Gastrocnemius medialis (tissue), 4 donors: ENCODE data around the gene TMEM238. TPM values are rescaled to one million over a fixed set of nuclear protein-coding genes. Genes with fewer than 3 reads are reported as not detected.

Experiments used
- ATAC-seq, 2 donors: fragments of 150-250 bp; one replicate each; pipeline ENCODE4 v1.9.1; 2016
- DNase-seq, 2 donors: peaks; one replicate each; pipeline ENCODE4 v3.0.0-alpha.2; 2019
- H3K27ac ChIP-seq, 4 donors: fragments of 200-600 bp; sonication (generic); 1 replicate in 1 of 4; 2 replicates in 3 of 4; pipeline ENCODE4 v1.5.1; 2016 to 2018; ENCODE audit warnings: mild to moderate bottlenecking in 2 of 4, moderate library complexity in 1 of 4
- H3K27me3 ChIP-seq, 3 donors: fragments of 200-600 bp; sonication (generic) in 2 of 3; 1 replicate in 1 of 3; 2 replicates in 2 of 3; pipeline versions ENCODE4 v1.5.1 to v1.6.0; 2016 to 2019; ENCODE audit warnings: mild to moderate bottlenecking in 1 of 3, moderate library complexity in 1 of 3
- H3K36me3 ChIP-seq, 2 donors: fragments of 200-600 bp; sonication (generic) in 1 of 2; one replicate each; pipeline ENCODE4 v1.5.1; 2017 to 2018
- H3K4me1 ChIP-seq, 2 donors: fragments of 200-600 bp; sonication (generic) in 1 of 2; one replicate each; pipeline ENCODE4 v1.5.1; 2016 to 2017; ENCODE audit warnings: mild to moderate bottlenecking in 2 of 2
- H3K4me3 ChIP-seq, 4 donors: fragments of 200-600 bp; sonication (generic) in 3 of 4; 1 replicate in 1 of 4; 2 replicates in 3 of 4; pipeline ENCODE4 v1.5.1; 2016 to 2019; ENCODE audit warnings: mild to moderate bottlenecking in 2 of 4
- H3K9me3 ChIP-seq, 3 donors: fragments of 200-600 bp; sonication (generic) in 2 of 3; 1 replicate in 1 of 3; 2 replicates in 2 of 3; pipeline ENCODE4 v1.5.1; 2016 to 2019
- CTCF ChIP-seq, 5 experiments: fragments of 450-650 bp in 3 of 5; fragments of 200-600 bp in 2 of 5; sonication (generic) in 2 of 5; IDR thresholded peaks in 4 of 5; conservative IDR thresholded peaks in 1 of 5; 1 replicate in 4 of 5; 2 replicates in 1 of 5; pipeline ENCODE4 v1.5.1; 2016 to 2019; ENCODE audit warnings: antibody characterized with exemption in 5 of 5, mild to moderate bottlenecking in 3 of 5, moderate library complexity in 3 of 5
- POLR2A ChIP-seq, 2 donors: fragments of 450-650 bp; IDR thresholded peaks; one replicate each; pipeline ENCODE4 v1.6.1; 2017; ENCODE audit warnings: antibody characterized with exemption in 2 of 2, mild to moderate bottlenecking in 2 of 2, moderate library complexity in 2 of 2
- in situ Hi-C, 4 donors: fragments of 200-750 bp; cut with MboI; loops; one replicate each; pipeline versions ENCODE4 v1.15.0 to v1.8.0; 2017; ENCODE audit warnings: low sequenced_read_pairs in 4 of 4
- intact Hi-C: fragments of 100-400 bp; cut with DNase I; formaldehyde crosslinking; loops from one replicate; pipeline ENCODE4 v1.15.1; 2023; ENCODE audit warnings: low total_unique reads
- total RNA-seq, 4 donors: library from RNA; depleted of rRNA; stranded (reverse); fragments of >200 nt; gene quantifications; one replicate each; pipeline versions ENCODE4 v1.1.0 to v1.2.3, GENCODE V29; 2016

The TMEM238 gene
- total RNA-seq, 4 donors from 2014 or later = 1.3 to 4.7 (median 2.1) TPM

- TF ChIP-seq CTCF (IDR thresholded peaks at IDR 0.05 in 4 of 5, conservative IDR thresholded peaks at IDR 0.05 in 1 of 5) (no peak), POLR2A (IDR thresholded peaks at IDR 0.05) (no peak)
- in situ Hi-C loops (no loop called here), intact Hi-C loops (no loop called here)
- DNase-seq (no peak), ATAC-seq (no peak)
- H3K27ac ChIP-seq = no peak overlapping the region
- peaks cover 0 to 18% of the 10 kb centered on the region in 2 donors for H3K36me3 ChIP-seq
- H3K9me3 ChIP-seq = no peaks in the 10 kb centered on the region
- H3K4me1 ChIP-seq = peaks cover 7 to 18% of the 10 kb centered on the region in 2 donors
- no peak overlapping the region for H3K4me3 ChIP-seq
- no peaks in the 10 kb centered on the region for H3K27me3 ChIP-seq
These were observed 39.6 kb downstream of the TMEM238 start for GRCh38 chr19:55344444-55344843.

DNA sequence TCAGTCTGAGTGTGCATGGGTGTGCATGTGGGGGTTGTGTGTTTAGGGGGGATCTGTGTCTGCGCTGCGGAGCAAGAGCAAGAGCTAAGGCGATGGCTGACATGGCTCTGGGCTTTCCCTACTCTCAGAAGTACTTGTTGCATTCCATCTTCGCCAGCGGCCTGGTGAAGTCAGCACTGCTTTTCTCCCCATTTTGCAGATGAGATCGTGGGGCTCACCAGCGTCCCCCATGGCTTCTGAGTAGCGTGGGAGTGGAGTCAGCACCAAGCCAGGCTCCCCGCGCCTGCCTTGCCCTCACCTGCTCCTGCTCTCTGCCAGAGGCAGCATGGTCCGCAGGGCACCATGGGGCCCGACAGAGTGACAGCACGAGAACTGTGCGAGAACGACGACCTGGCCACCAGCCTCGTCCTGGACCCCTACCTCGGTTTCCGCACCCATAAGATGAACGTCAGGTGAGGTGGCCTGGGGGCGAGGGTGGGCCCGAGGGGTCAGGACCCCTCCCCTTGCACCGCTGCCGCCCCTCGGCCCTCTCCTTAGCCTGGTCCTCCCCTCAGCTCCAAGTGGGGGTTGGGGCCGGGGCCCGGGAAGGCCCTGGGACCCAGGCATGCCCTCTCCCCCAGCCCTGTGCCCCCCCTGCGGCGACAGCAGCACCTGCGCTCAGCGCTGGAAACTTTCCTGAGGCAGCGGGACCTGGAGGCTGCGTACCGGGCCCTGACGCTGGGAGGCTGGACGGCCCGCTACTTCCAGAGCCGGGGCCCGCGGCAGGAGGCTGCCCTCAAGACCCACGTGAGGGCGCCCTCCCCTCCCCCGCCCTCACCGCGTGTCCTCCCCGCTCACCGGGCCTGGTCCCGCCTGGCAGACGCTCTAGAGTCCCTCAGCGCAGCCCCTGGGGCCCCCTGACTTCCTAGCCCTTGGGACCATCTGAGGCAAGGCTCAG, 42.2 kb downstream of the TMEM238 start:
- Histone ChIP-seq H3K4me1 (peaks cover 12 to 22% of the 10 kb centered on the region in 2 donors), H3K27ac (no peak overlapping the region), H3K4me3 (peak overlapping the region in 1 of 4 donors; percentile 75), H3K36me3 (peaks cover 0 to 18% of the 10 kb centered on the region in 2 donors), H3K9me3 (no peaks in the 10 kb centered on the region), H3K27me3 (no peaks in the 10 kb centered on the region)
- no peak for TF ChIP-seq CTCF (IDR thresholded peaks at IDR 0.05 in 4 of 5, conservative IDR thresholded peaks at IDR 0.05 in 1 of 5)
- TF ChIP-seq POLR2A (IDR thresholded peaks at IDR 0.05) = no peak
- in situ Hi-C loops = no loop called here
- intact Hi-C loops = no loop called here
- DNase-seq (no peak), ATAC-seq (no peak)

DNA sequence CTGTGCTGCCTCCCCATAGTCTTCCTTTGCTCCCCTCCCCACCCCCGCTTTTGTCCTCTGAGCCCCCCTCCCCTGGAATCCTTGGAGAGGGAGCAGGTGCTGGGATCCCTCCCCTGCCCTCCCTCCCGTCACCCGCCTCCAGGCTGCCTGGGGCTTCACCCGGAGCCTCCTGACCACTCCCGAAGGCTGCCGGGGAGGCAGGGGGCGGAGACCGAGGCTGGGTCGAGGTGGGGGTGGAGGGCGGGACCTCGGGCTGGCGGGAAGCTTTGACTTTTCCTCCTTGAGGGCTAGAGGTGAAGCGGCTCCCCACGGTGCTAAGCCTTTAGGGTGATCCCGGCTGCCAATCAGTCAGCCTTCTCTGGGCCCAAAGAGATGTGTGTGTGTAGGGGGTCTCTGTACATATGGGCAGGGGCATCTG, 42.9 kb downstream of the TMEM238 start:
- TF ChIP-seq POLR2A (IDR thresholded peaks at IDR 0.05) (no peak), CTCF (IDR thresholded peaks at IDR 0.05 in 4 of 5, conservative IDR thresholded peaks at IDR 0.05 in 1 of 5) (no peak)
- in situ Hi-C loops = no loop called here
- Histone ChIP-seq H3K36me3 (peaks cover 0 to 18% of the 10 kb centered on the region in 2 donors), H3K9me3 (no peaks in the 10 kb centered on the region), H3K27me3 (no peaks in the 10 kb centered on the region), H3K4me3 (peak overlapping the region; percentile 65 to 75 (median 74)), H3K4me1 (peaks cover 12 to 22% of the 10 kb centered on the region in 2 donors), H3K27ac (peak overlapping the region in 1 of 4 donors; percentile 95)
- intact Hi-C loops = no loop called here
- ATAC-seq (no peak), DNase-seq (peak in 1 of 2 donors; percentile 47)

- DNase-seq (no peak), ATAC-seq (no peak)
- in situ Hi-C loops = no loop called here
- Histone ChIP-seq H3K27ac (peak overlapping the region in 1 of 4 donors; percentile 95), H3K9me3 (no peaks in the 10 kb centered on the region), H3K27me3 (peaks cover 0 to 1% (median 0%) of the 10 kb centered on the region in 3 donors), H3K4me1 (peaks cover 12 to 22% of the 10 kb centered on the region in 2 donors), H3K36me3 (peaks cover 0 to 18% of the 10 kb centered on the region in 2 donors), H3K4me3 (peak overlapping the region; percentile 65 to 75 (median 74))
- intact Hi-C loops = no loop called here
- TF ChIP-seq POLR2A (IDR thresholded peaks at IDR 0.05) (no peak), CTCF (IDR thresholded peaks at IDR 0.05 in 4 of 5, conservative IDR thresholded peaks at IDR 0.05 in 1 of 5) (no peak)
These were observed 43.3 kb downstream of the TMEM238 start for GRCh38 chr19:55340784-55341147.
